Gastrocnemius medialis (tissue), 4 donors: ENCODE measurements around the gene TADA2A. TPM values are rescaled to one million over a fixed set of nuclear protein-coding genes. Genes with fewer than 3 reads are reported as not detected.
"Not testable (repeated sequence)": the region's sequence is repeated elsewhere in the genome, so short reads cannot be mapped to it uniquely, and the experiment has no call there.

Experiments
- ATAC-seq, 2 donors: fragments of 150-250 bp; one replicate each; pipeline ENCODE4 v1.9.1; 2016
- DNase-seq, 2 donors: peaks; one replicate each; pipeline ENCODE4 v3.0.0-alpha.2; 2019
- H3K27ac ChIP-seq, 4 donors: fragments of 200-600 bp; sonication (generic); 1 replicate in 1 of 4; 2 replicates in 3 of 4; pipeline ENCODE4 v1.5.1; 2016 to 2018; ENCODE audit warnings: mild to moderate bottlenecking in 2 of 4, moderate library complexity in 1 of 4
- H3K27me3 ChIP-seq, 3 donors: fragments of 200-600 bp; sonication (generic) in 2 of 3; 1 replicate in 1 of 3; 2 replicates in 2 of 3; pipeline versions ENCODE4 v1.5.1 to v1.6.0; 2016 to 2019; ENCODE audit warnings: mild to moderate bottlenecking in 1 of 3, moderate library complexity in 1 of 3
- H3K36me3 ChIP-seq, 2 donors: fragments of 200-600 bp; sonication (generic) in 1 of 2; one replicate each; pipeline ENCODE4 v1.5.1; 2017 to 2018
- H3K4me1 ChIP-seq, 2 donors: fragments of 200-600 bp; sonication (generic) in 1 of 2; one replicate each; pipeline ENCODE4 v1.5.1; 2016 to 2017; ENCODE audit warnings: mild to moderate bottlenecking in 2 of 2
- H3K4me3 ChIP-seq, 4 donors: fragments of 200-600 bp; sonication (generic) in 3 of 4; 1 replicate in 1 of 4; 2 replicates in 3 of 4; pipeline ENCODE4 v1.5.1; 2016 to 2019; ENCODE audit warnings: mild to moderate bottlenecking in 2 of 4
- H3K9me3 ChIP-seq, 3 donors: fragments of 200-600 bp; sonication (generic) in 2 of 3; 1 replicate in 1 of 3; 2 replicates in 2 of 3; pipeline ENCODE4 v1.5.1; 2016 to 2019
- POLR2A ChIP-seq, 2 donors: fragments of 450-650 bp; IDR thresholded peaks; one replicate each; pipeline ENCODE4 v1.6.1; 2017; ENCODE audit warnings: antibody characterized with exemption in 2 of 2, mild to moderate bottlenecking in 2 of 2, moderate library complexity in 2 of 2
- in situ Hi-C, 4 donors: fragments of 200-750 bp; cut with MboI; loops; one replicate each; pipeline versions ENCODE4 v1.15.0 to v1.8.0; 2017; ENCODE audit warnings: low sequenced_read_pairs in 4 of 4
- intact Hi-C: fragments of 100-400 bp; cut with DNase I; formaldehyde crosslinking; loops from one replicate; pipeline ENCODE4 v1.15.1; 2023; ENCODE audit warnings: low total_unique reads
- total RNA-seq, 4 donors: library from RNA; depleted of rRNA; stranded (reverse); fragments of >200 nt; gene quantifications; one replicate each; pipeline versions ENCODE4 v1.1.0 to v1.2.3, GENCODE V29; 2016
- TF ChIP-seq, protein P1 (sequence below), 5 experiments: fragments of 450-650 bp in 3 of 5; fragments of 200-600 bp in 2 of 5; sonication (generic) in 2 of 5; IDR thresholded peaks in 4 of 5; conservative IDR thresholded peaks in 1 of 5; 1 replicate in 4 of 5; 2 replicates in 1 of 5; pipeline ENCODE4 v1.5.1; 2016 to 2019; ENCODE audit warnings: antibody characterized with exemption in 5 of 5, mild to moderate bottlenecking in 3 of 5, moderate library complexity in 3 of 5

The TADA2A gene
- total RNA-seq, 4 donors from 2014 or later, result 9.7 to 18.4 (median 14.8) TPM

DNA sequence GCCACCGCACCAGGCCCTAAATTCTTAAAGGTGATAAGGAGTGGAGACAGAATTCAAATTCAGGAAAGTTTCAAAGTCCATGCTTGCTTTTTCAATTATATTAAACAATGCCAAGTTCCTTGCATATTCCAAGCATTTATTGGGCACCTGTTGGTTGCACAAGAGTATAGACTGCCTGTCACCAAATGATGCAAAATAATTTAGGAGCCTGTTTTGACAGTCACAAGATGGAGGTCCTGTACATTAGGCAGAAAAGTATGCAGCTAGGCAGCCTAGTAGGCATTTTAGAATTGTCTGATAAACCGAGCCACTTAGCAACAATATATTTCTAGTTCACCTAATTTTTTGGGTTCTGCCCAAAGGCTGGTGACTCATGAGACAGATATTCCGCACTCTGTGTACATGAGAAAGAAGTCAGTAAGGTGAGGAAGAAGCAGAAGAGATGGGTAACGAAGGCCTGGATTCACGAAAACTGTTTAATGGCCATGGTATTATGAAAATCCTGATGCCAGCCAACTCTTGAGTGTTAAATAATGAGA, 7.4 kb upstream of the TADA2A start:
- H3K27ac ChIP-seq, result no peak overlapping the region
- in situ Hi-C loops, result no loop called here
- intact Hi-C loops, result loop anchor here (5.0 kb wide), 1 partner anchor 772 kb away; no protein-coding TSS in a partner anchor
- H3K9me3 ChIP-seq, result no peaks in the 10 kb centered on the region
- H3K36me3 ChIP-seq, result no peaks in the 10 kb centered on the region
- H3K4me3 ChIP-seq, result no peak overlapping the region
- DNase-seq (no peak), ATAC-seq (no peak)
- H3K4me1 ChIP-seq, result peaks cover 0 to 3% of the 10 kb centered on the region in 2 donors
- no peaks in the 10 kb centered on the region for H3K27me3 ChIP-seq
- no peak for TF ChIP-seq POLR2A (IDR thresholded peaks at IDR 0.05)
- TF ChIP-seq, protein P1, sequence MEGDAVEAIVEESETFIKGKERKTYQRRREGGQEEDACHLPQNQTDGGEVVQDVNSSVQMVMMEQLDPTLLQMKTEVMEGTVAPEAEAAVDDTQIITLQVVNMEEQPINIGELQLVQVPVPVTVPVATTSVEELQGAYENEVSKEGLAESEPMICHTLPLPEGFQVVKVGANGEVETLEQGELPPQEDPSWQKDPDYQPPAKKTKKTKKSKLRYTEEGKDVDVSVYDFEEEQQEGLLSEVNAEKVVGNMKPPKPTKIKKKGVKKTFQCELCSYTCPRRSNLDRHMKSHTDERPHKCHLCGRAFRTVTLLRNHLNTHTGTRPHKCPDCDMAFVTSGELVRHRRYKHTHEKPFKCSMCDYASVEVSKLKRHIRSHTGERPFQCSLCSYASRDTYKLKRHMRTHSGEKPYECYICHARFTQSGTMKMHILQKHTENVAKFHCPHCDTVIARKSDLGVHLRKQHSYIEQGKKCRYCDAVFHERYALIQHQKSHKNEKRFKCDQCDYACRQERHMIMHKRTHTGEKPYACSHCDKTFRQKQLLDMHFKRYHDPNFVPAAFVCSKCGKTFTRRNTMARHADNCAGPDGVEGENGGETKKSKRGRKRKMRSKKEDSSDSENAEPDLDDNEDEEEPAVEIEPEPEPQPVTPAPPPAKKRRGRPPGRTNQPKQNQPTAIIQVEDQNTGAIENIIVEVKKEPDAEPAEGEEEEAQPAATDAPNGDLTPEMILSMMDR (IDR thresholded peaks at IDR 0.05 in 4 of 5, conservative IDR thresholded peaks at IDR 0.05 in 1 of 5), result no peak

DNA sequence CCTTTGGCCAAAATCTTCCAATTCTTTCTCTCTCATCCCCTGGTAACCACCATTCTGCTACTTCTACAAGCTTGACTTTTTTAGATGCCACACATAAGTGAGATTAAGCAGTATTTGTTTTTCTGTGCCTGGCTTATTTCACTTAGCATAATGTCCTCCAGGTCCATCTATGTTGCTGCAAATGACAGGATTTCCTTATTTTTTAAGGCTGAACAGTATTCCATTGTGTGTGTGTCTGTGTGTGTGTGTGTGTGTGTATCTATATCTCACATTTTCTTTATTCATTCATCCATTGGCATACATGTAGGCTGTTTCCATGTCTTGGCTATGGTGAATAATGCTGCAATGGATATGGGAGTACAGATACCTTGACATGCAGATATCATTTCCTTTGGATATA, 6.2 kb upstream of the TADA2A start:
- in situ Hi-C loops (no loop called here), intact Hi-C loops (no loop called here)
- TF ChIP-seq, protein P1 (IDR thresholded peaks at IDR 0.05 in 4 of 5, conservative IDR thresholded peaks at IDR 0.05 in 1 of 5), result no peak
- TF ChIP-seq POLR2A (IDR thresholded peaks at IDR 0.05), result no peak
- H3K4me1 ChIP-seq, result peaks cover 5 to 9% of the 10 kb centered on the region in 2 donors
- no peaks in the 10 kb centered on the region for H3K36me3 ChIP-seq
- no peak overlapping the region for H3K27ac ChIP-seq
- H3K9me3 ChIP-seq, result no peaks in the 10 kb centered on the region
- no peak for DNase-seq
- H3K27me3 ChIP-seq, result no peaks in the 10 kb centered on the region
- H3K4me3 ChIP-seq, result no peak overlapping the region
- no peak for ATAC-seq

- H3K27me3 ChIP-seq, DNase-seq, H3K9me3 ChIP-seq, in situ Hi-C loops, ATAC-seq, H3K36me3 ChIP-seq: not testable (repeated sequence)
- H3K27ac ChIP-seq, result peak overlapping the region; percentile 95 to 97 (median 96)
- peak overlapping the region; percentile 85 to 95 (median 92) for H3K4me3 ChIP-seq
- H3K4me1 ChIP-seq, result peaks cover 16 to 22% of the 10 kb centered on the region in 2 donors
- intact Hi-C loops, result loop anchor here (5.0 kb wide), 1 partner anchor 458 kb away; the partner anchor contains the start of gene AATF
These were observed 1.2 kb upstream of the TADA2A start for GRCh38 chr17:37405522-37405921.

GRCh38 chr17:37405955-37406634, 591 bp upstream of the TADA2A start:
- Histone ChIP-seq H3K9me3 (no peaks in the 10 kb centered on the region), H3K27me3 (no peaks in the 10 kb centered on the region), H3K27ac (peak overlapping the region; percentile 95 to 97 (median 96)), H3K4me1 (peaks cover 16 to 22% of the 10 kb centered on the region in 2 donors), H3K36me3 (peaks cover 0 to 4% of the 10 kb centered on the region in 2 donors), H3K4me3 (peak overlapping the region; percentile 85 to 95 (median 92))
- intact Hi-C loops, result loop anchor here (1.0 to 5.0 kb wide), 3 partner anchors 47 to 459 kb away; partner anchors contain the start of gene AATF
- DNase-seq (no peak), ATAC-seq (peak; percentile 8 to 58)
- in situ Hi-C loops, result no loop called here
- TF ChIP-seq, protein P1 (IDR thresholded peaks at IDR 0.05 in 4 of 5, conservative IDR thresholded peaks at IDR 0.05 in 1 of 5), result no peak
- no peak for TF ChIP-seq POLR2A (IDR thresholded peaks at IDR 0.05)

DNA sequence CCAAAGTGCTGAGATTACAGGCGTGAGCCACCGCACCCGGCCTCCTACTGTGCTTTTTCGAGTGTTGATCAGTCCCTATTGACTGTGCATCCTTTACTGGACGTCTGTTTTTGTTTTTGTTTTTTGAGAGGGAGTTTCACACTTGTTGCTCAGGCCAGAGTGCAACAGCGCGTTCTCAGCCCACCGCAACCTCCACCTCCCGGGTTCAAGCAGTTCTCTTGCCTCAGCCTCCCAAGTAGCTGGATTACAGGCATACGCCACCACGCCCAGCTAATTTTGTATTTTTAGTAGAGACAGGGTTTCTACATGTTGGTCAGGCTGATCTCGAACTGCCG, 1.4 kb downstream of the TADA2A start:
- DNase-seq, H3K4me3 ChIP-seq, H3K9me3 ChIP-seq, H3K27me3 ChIP-seq, ATAC-seq, in situ Hi-C loops: not testable (repeated sequence)
- Histone ChIP-seq H3K36me3 (peaks cover 0 to 24% of the 10 kb centered on the region in 2 donors), H3K27ac (peak overlapping the region in 2 of 4 donors; percentile 96 to 97), H3K4me1 (peaks cover 16 to 22% of the 10 kb centered on the region in 2 donors)
- intact Hi-C loops, result loop anchor here (5.0 kb wide), 1 partner anchor 461 kb away; the partner anchor contains the start of gene AATF
